ENCODE data around the gene PAK5.

The PAK5 gene

DNA sequence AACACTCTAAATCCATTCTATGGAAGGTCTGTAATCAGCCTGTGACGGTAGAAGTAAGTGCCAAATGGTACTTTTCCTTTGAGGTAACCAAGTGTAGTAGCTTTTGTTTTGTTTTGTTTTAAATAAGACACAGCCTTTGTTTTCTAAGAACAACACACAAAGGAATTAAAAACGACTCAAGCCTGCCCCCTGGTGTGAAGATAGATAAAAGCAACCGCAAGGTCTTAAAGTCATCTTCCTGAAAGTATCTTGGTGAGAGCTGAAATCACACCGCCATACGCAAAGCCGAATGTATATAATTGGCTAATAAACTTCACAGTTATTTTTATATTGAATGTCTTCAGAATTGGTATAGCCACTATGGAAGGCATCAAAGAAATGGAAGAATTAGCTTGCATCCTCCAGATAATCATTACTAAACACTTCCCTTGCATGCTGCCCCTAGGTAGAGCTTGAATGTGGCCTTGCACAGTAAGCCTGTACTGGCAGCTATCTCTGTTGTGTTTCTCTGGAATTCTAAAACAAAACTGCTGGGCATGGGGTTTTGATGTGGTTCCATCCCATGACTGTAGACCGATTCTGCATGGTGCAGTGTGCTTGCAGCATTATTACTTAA is 228.9 kb downstream of the PAK5 start:
- peak; percentile 67 for DNase-seq
- CTCF ChIA-PET = interaction anchor here (1.0 to 6.4 kb wide), 4 partner anchors 9 to 202 kb away, joined by 3 to 103 read pairs (median 3); no protein-coding TSS in a partner anchor
- Mint-ChIP-seq H3K4me1 (no peaks in the 10 kb centered on the region), H3K4me3 (no peak overlapping the region), H3K36me3 (no peaks in the 10 kb centered on the region), H3K27ac (no peak overlapping the region), H3K27me3 (no peaks in the 10 kb centered on the region), H3K9me3 (no peaks in the 10 kb centered on the region)

DNA sequence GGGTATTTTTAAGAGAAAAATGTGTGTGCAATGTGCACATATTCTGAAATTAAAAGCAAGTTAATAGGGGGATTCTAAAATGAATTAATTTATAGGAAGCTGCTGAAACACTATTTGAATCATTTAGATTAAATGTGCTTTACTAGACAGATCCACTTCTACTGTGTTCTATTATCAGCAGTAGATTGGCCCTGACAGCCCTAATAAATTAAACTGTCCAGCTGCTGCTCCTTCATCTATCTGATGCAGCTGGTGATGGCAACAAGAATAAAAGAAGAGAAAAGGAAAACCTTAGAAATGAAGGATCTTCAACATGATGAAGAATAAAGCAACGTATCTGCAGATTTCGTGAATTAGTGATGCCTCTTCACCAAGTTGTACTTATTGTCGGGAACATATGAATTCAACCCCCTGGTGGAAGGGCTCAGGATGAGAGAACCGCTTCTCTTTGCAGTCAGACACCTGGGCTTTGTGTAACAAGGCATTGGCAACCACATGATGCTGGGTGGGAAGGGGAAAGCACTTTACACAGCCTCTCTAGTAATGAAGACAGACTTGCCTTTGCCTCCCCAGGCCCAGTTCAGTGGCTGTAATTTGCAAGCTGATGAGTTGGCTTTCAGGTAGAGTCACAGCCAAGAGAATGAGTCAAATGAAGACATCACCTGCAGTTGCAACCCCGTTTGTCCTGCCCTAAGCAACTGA is 230.1 kb downstream of the PAK5 start:
- DNase-seq = no peak
- no peak overlapping the region for H3K4me3 Mint-ChIP-seq
- H3K27ac Mint-ChIP-seq = no peak overlapping the region
- H3K4me1 Mint-ChIP-seq = no peaks in the 10 kb centered on the region
- no peaks in the 10 kb centered on the region for H3K27me3 Mint-ChIP-seq
- CTCF ChIA-PET = interaction anchor here (6.4 kb wide), 1 partner anchor 201 kb away, joined by 103 read pairs; no protein-coding TSS in a partner anchor
- no peaks in the 10 kb centered on the region for H3K9me3 Mint-ChIP-seq
- H3K36me3 Mint-ChIP-seq = no peaks in the 10 kb centered on the region

DNA sequence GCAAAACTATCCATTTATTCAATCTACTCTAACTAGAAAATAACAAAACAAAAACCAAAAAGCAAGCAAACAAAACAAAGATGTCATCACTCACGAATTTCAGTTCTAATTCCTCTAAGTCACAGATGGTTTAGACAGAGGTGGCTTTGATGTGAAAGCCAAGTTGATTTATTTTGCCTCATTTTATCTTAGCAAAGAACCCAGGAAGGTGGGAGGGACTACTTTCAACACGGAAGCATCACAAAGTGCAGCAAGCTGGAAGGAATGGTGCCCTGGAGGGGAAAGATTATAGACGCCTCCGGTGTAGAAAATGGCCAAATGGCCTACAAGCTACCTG is 236.1 kb downstream of the PAK5 start:
- Mint-ChIP-seq H3K36me3 (no peaks in the 10 kb centered on the region), H3K27ac (no peak overlapping the region), H3K9me3 (no peaks in the 10 kb centered on the region), H3K4me1 (no peaks in the 10 kb centered on the region), H3K27me3 (no peaks in the 10 kb centered on the region), H3K4me3 (no peak overlapping the region)
- DNase-seq = no peak
- CTCF ChIA-PET = interaction anchor here (0.6 to 0.8 kb wide), 2 partner anchors 14 to 191 kb away, joined by 3 to 4 read pairs; no protein-coding TSS in a partner anchor

DNA sequence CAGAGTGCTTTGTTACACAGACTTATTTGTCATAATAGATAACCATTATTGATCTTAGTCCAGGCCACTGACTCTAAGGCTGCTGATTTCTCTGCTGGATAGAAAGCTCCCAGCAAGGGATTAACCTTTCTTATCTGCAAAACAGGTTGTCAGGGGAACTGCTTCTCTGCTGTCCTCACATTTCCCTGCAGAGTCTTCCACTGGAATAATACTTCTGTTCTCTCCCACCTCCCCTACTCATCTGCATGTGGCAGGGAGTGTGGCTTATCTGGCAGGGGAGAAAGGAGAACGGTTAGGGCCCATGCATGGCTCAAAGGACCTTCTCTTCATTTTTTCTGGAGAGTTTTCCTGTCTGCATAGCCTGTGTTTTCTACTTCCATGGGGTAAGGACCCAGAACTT is 238.3 kb downstream of the PAK5 start:
- CTCF ChIA-PET = no interaction called here
- no peak overlapping the region for H3K4me3 Mint-ChIP-seq
- H3K9me3 Mint-ChIP-seq = no peaks in the 10 kb centered on the region
- H3K27ac Mint-ChIP-seq = no peak overlapping the region
- no peaks in the 10 kb centered on the region for H3K4me1 Mint-ChIP-seq
- no peaks in the 10 kb centered on the region for H3K27me3 Mint-ChIP-seq
- no peaks in the 10 kb centered on the region for H3K36me3 Mint-ChIP-seq
- DNase-seq = no peak

DNA sequence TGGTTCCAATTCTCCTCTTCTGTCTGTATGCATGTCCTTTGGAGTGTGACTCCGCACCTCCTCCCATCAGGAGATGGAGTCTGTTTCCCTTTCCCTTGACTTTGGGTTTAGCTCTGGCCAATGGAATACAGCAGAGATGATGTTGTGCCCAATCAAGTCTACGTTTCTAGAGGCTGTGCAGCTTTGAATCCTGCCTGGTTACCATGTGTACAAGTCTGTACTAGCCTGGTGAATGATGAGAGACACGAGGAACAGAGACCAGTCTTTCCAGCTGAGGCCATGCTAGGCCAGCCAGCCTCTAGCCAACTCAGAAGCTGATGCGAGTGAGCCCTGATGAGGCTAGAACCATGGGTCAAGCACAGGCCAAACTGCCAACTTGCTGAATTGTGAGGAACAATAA is 241.3 kb downstream of the PAK5 start:
- no peak for DNase-seq
- H3K4me3 Mint-ChIP-seq = no peak overlapping the region
- H3K4me1 Mint-ChIP-seq = no peaks in the 10 kb centered on the region
- CTCF ChIA-PET = no interaction called here
- H3K36me3 Mint-ChIP-seq = no peaks in the 10 kb centered on the region
- H3K27me3 Mint-ChIP-seq = no peaks in the 10 kb centered on the region
- H3K27ac Mint-ChIP-seq = no peak overlapping the region
- H3K9me3 Mint-ChIP-seq = no peaks in the 10 kb centered on the region

DNA sequence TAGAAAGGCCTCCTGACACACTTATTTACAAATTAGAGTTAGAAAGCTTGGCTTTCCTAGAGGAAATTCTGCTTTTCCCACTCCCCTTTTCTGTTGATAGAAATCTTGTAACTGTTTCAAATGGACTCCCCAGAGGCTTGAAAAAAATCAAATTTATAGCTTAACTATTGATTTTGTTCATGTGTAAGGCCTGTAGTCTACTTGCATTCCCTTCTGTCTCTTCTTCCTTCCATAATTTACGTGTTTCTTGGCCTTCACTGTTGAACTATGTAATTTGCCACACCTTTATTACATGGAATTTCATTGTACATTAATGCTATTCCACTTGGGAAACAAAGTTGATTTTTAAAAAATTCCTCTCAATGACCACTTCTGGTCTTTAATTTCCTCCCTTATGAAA is 243.1 kb downstream of the PAK5 start:
- H3K36me3 Mint-ChIP-seq = no peaks in the 10 kb centered on the region
- CTCF ChIA-PET = no interaction called here
- H3K27ac Mint-ChIP-seq = no peak overlapping the region
- H3K4me3 Mint-ChIP-seq = no peak overlapping the region
- no peaks in the 10 kb centered on the region for H3K4me1 Mint-ChIP-seq
- H3K27me3 Mint-ChIP-seq = no peaks in the 10 kb centered on the region
- no peaks in the 10 kb centered on the region for H3K9me3 Mint-ChIP-seq
- DNase-seq = no peak

DNA sequence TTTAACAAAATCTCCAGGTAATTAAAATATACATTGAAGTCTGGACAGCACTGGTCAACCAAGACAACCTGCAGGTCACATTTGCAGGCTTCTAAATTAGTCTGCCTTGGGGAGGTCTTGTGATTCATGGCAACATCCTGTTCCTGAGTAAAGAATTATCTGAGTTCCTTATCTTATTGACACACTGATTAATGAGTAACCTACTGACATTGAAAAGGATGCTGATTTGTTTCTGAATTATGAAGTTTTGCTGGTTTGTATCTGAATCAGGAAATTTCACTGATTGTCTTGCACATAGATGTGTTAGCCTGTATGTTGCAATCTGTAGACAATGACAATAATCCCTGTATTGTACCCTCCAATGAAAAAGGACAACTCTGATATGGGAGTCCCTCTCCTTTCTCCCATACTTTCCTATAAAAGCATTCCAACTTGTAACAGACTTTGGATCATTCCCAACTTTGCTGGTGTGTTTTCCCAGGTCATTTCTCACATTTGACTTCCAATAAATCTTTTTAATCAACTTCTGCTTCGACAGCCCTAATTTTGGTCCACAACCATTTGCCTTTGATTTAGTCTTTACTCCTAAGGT is 244.5 kb downstream of the PAK5 start:
- H3K9me3 Mint-ChIP-seq = no peaks in the 10 kb centered on the region
- H3K36me3 Mint-ChIP-seq = no peaks in the 10 kb centered on the region
- no peak for DNase-seq
- no peaks in the 10 kb centered on the region for H3K4me1 Mint-ChIP-seq
- H3K27ac Mint-ChIP-seq = no peak overlapping the region
- CTCF ChIA-PET = no interaction called here
- H3K4me3 Mint-ChIP-seq = no peak overlapping the region
- no peaks in the 10 kb centered on the region for H3K27me3 Mint-ChIP-seq

DNA sequence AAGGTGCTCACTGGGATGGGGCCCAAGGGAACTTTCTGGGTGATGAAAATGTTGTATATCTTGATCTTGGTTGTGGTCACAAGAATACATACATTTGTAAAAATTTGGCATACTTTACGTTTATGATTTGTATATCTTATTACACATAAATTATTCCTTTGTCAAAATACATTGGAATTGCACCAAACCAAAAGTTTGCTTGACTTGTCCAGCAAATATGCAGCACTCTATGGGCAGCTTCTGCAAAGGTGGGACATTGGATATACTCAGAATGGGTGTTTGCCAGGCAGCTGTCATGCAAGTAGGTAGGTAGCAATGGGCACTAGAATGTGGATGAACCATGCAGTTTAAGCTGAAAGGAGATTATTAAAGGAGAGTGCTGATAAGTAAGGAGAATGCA is 246.5 kb downstream of the PAK5 start:
- no peaks in the 10 kb centered on the region for H3K9me3 Mint-ChIP-seq
- CTCF ChIA-PET = no interaction called here
- DNase-seq = no peak
- H3K27ac Mint-ChIP-seq = no peak overlapping the region
- no peak overlapping the region for H3K4me3 Mint-ChIP-seq
- H3K36me3 Mint-ChIP-seq = no peaks in the 10 kb centered on the region
- H3K27me3 Mint-ChIP-seq = no peaks in the 10 kb centered on the region
- H3K4me1 Mint-ChIP-seq = no peaks in the 10 kb centered on the region

DNA sequence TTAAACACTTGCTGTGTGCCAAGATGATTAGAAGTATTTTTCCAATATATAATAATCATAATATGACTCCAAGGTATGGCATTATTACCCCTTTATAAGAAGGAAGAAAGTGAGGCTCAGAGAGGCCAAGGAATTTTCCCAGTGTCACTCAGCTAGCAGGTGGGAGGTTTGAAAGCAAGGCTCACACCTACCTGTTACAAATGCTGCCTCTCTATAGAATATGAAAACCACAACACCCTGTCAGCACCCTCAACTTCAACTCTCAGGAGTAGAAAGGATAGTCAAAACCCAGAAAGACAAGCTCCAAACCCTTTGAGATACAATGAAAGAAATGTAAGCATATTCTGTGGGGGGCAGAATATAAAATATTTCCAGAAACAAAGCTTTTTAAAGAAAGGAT is 247.8 kb downstream of the PAK5 start:
- DNase-seq = no peak
- no peaks in the 10 kb centered on the region for H3K4me1 Mint-ChIP-seq
- no peaks in the 10 kb centered on the region for H3K27me3 Mint-ChIP-seq
- H3K4me3 Mint-ChIP-seq = no peak overlapping the region
- no peaks in the 10 kb centered on the region for H3K9me3 Mint-ChIP-seq
- CTCF ChIA-PET = no interaction called here
- no peak overlapping the region for H3K27ac Mint-ChIP-seq
- H3K36me3 Mint-ChIP-seq = no peaks in the 10 kb centered on the region

DNA sequence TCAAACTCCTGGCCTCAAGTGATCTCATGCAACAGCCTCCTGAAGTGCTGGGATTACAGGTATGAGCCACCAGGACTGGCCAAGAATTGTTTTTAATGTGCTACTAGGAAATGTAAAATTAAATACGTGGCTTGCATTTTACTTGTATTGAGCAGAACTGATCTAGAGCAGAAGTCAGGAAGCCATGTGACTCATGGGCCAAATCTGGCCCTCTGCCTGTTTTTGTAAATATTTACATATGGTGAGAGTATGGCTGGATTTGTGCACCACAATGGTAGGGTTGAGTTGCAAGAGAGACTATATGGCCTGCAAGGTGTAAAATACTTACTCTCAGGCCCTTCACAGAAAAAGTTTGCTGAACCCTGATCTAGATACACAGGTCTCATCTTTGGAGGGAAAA is 248.7 kb downstream of the PAK5 start:
- Mint-ChIP-seq H3K4me1 (no peaks in the 10 kb centered on the region), H3K27ac (no peak overlapping the region), H3K27me3 (no peaks in the 10 kb centered on the region), H3K9me3 (no peaks in the 10 kb centered on the region), H3K4me3 (no peak overlapping the region), H3K36me3 (no peaks in the 10 kb centered on the region)
- CTCF ChIA-PET = no interaction called here
- no peak for DNase-seq

DNA sequence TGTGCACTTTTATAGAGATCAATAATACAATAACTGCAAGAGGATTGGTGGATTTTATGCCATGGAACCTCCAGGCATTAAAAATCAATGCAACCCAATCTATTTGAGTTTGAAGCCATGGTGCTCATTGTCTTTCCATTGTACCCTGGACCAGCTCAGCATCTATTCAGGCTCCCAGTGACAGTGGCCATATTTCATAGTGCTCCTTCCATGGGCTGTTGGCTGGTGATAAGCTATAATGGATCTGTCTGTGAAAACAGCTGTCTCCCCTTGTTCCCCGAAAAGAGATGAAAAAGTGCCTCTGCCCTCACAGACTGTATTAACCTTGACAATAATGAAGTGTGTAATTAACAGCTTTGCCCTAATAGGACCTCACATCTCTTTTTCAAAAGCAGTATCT is 250.2 kb downstream of the PAK5 start:
- H3K4me3 Mint-ChIP-seq = no peak overlapping the region
- no peaks in the 10 kb centered on the region for H3K36me3 Mint-ChIP-seq
- H3K27ac Mint-ChIP-seq = no peak overlapping the region
- CTCF ChIA-PET = no interaction called here
- no peak for DNase-seq
- H3K4me1 Mint-ChIP-seq = no peaks in the 10 kb centered on the region
- no peaks in the 10 kb centered on the region for H3K27me3 Mint-ChIP-seq
- no peaks in the 10 kb centered on the region for H3K9me3 Mint-ChIP-seq

DNA sequence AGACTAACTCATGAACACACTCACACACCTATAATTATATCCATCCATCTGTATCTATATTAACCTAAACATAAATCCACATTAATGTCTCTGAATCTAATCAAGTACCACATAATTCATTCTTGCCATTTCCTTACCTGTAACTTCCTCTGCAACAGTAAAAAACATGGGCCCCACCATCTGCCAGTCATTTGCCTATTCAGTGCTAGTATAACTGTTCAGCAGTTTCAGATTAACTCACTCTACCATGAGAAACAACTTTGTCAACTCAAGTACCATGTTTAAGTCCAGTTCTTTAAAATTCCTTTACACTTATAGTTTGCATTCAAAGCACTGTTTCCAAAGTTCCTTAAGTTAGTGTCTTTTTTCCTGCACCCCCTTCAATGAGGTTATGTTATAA is 255.7 kb downstream of the PAK5 start:
- DNase-seq = no peak
- no peak overlapping the region for H3K4me3 Mint-ChIP-seq
- no peaks in the 10 kb centered on the region for H3K36me3 Mint-ChIP-seq
- no peaks in the 10 kb centered on the region for H3K9me3 Mint-ChIP-seq
- H3K27ac Mint-ChIP-seq = no peak overlapping the region
- H3K4me1 Mint-ChIP-seq = no peaks in the 10 kb centered on the region
- CTCF ChIA-PET = no interaction called here
- H3K27me3 Mint-ChIP-seq = no peaks in the 10 kb centered on the region

DNA sequence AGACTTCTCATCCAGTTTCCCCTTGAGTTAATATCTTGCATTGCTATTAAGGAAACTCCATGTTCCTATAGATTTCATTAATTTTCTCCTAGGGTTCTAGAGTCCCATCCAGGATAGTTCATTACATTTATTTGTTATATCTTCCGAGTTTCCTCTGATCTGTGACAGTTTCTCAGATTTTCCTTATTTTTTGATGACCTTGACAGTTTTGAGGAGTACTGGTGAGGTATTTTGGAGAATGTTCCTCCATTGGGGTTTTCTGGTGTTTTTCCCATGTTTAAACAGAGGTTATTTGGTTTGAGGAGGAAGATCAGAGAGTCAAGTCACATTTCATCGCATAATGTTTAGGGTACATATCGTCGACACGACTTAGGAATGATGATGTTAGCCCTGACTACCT is 256.7 kb downstream of the PAK5 start:
- Mint-ChIP-seq H3K4me1 (no peaks in the 10 kb centered on the region), H3K27me3 (no peaks in the 10 kb centered on the region), H3K27ac (no peak overlapping the region), H3K4me3 (no peak overlapping the region), H3K36me3 (no peaks in the 10 kb centered on the region), H3K9me3 (no peaks in the 10 kb centered on the region)
- DNase-seq = no peak
- CTCF ChIA-PET = no interaction called here

DNA sequence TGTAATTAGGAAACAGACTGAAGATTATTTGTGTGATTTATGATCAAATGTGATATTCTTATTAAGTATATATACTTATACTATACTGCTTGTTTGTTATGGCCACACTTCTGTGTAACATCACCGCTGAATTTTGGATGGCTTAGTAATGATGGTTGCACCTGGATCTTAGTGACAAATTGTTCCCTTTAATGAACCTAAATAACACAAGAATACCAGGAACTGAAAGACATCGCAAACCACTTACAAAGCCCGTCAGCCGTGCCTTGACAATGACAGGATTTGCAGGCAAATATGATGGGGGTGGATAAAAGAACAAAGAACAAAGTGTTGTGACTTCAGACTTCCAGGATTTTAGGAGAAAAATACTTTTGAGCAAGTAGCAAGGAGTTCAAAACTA is 257.4 kb downstream of the PAK5 start:
- Mint-ChIP-seq H3K36me3 (no peaks in the 10 kb centered on the region), H3K4me1 (no peaks in the 10 kb centered on the region), H3K9me3 (no peaks in the 10 kb centered on the region), H3K4me3 (no peak overlapping the region), H3K27ac (no peak overlapping the region), H3K27me3 (no peaks in the 10 kb centered on the region)
- DNase-seq = no peak
- CTCF ChIA-PET = no interaction called here

DNA sequence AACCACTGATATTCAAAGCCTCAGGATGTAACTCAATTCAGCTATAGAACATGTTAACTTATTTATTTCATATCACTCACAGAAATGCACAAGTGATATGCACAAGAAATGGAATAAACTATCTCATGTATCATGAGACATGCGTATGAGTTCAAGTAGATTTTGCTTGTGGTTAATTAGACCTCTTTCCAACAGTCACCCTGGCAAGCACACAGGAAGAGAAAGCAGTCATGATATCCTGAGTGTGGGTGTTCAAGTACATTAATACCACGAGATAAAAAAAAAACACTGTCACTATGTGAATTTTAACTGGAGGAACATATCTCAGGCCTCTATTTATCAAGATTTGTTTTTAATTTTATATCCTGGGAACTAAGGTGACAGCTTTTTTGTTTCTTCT is 260.3 kb downstream of the PAK5 start:
- H3K27ac Mint-ChIP-seq = no peak overlapping the region
- no peaks in the 10 kb centered on the region for H3K4me1 Mint-ChIP-seq
- H3K9me3 Mint-ChIP-seq = no peaks in the 10 kb centered on the region
- H3K4me3 Mint-ChIP-seq = no peak overlapping the region
- DNase-seq = no peak
- CTCF ChIA-PET = no interaction called here
- no peaks in the 10 kb centered on the region for H3K36me3 Mint-ChIP-seq
- H3K27me3 Mint-ChIP-seq = no peaks in the 10 kb centered on the region
